ENCODE measurements around the gene USE1.

Gene USE1

GRCh38 chr19:17220207-17220758, 5.1 kb downstream of the USE1 start:
- Histone ChIP-seq H4K20me1 (ENCODE audit: insufficient read depth, low read length) (no peaks in the 10 kb centered on the region), H3K36me3 (replicated peaks; ENCODE audit: insufficient read depth, low read length) (no peaks in the 10 kb centered on the region), H3K27me3 (replicated peaks; ENCODE audit: insufficient read depth, low read length) (no peaks in the 10 kb centered on the region; the same call in 1 of the 2 replicates), H3K27ac (ENCODE audit: low read length) (no peak overlapping the region), H3K9me2 (replicated peaks; ENCODE audit: insufficient read depth, low read length) (no peaks in the 10 kb centered on the region), H3K79me2 (ENCODE audit: low read length) (0 out of 2 replicates have a peak, but pooled peaks cover 3% of the 10 kb centered on the region), H3F3A (ENCODE audit: insufficient read depth, low read length) (peaks cover 7% of the 10 kb centered on the region; the same call in 1 of the 2 replicates), H2AFZ (ENCODE audit: low read length) (no peak overlapping the region), H3K4me3 (ENCODE audit: low read length) (no peak overlapping the region), H3K4me1 (ENCODE audit: low read length) (peaks cover 4% of the 10 kb centered on the region; the same call in 1 of the 2 replicates), H3K4me2 (ENCODE audit: low read depth, low read length) (no peak overlapping the region), H3K9ac (ENCODE audit: low read length) (no peak overlapping the region), H3K9me3 (replicated peaks; ENCODE audit: insufficient read depth, low read length) (no peaks in the 10 kb centered on the region)
- TF ChIP-seq CTCF (IDR thresholded peaks at IDR 0.05; ENCODE audit: low read length) (no peak), EZH2phosphoT487 (IDR thresholded peaks at IDR 0.05; ENCODE audit: low read length) (no peak), EZH2 (optimal IDR thresholded peaks at IDR 0.05; ENCODE audit: low read depth, low read length) (no peak)
- DNase-seq = no peak

- H3K9ac ChIP-seq (ENCODE audit: low read length) = no peak overlapping the region
- no peaks in the 10 kb centered on the region; the same call in 1 of the 2 replicates for H3K27me3 ChIP-seq (replicated peaks; ENCODE audit: insufficient read depth, low read length)
- H3K79me2 ChIP-seq (ENCODE audit: low read length) = no peaks in the 10 kb centered on the region
- H3F3A ChIP-seq (ENCODE audit: insufficient read depth, low read length) = no peaks in the 10 kb centered on the region
- H3K4me1 ChIP-seq (ENCODE audit: low read length) = peaks cover 4% of the 10 kb centered on the region; the same call in 1 of the 2 replicates
- no peak overlapping the region for H2AFZ ChIP-seq (ENCODE audit: low read length)
- TF ChIP-seq EZH2phosphoT487 (IDR thresholded peaks at IDR 0.05; ENCODE audit: low read length) (no peak), CTCF (IDR thresholded peaks at IDR 0.05; ENCODE audit: low read length) (no peak), EZH2 (optimal IDR thresholded peaks at IDR 0.05; ENCODE audit: low read depth, low read length) (no peak)
- H3K4me3 ChIP-seq (ENCODE audit: low read length) = no peak overlapping the region
- H4K20me1 ChIP-seq (ENCODE audit: insufficient read depth, low read length) = no peaks in the 10 kb centered on the region
- H3K4me2 ChIP-seq (ENCODE audit: low read depth, low read length) = no peak overlapping the region
- H3K36me3 ChIP-seq (replicated peaks; ENCODE audit: insufficient read depth, low read length) = no peaks in the 10 kb centered on the region
- H3K27ac ChIP-seq (ENCODE audit: low read length) = no peak overlapping the region
- no peak for DNase-seq
- H3K9me3 ChIP-seq (replicated peaks; ENCODE audit: insufficient read depth, low read length) = no peaks in the 10 kb centered on the region
- H3K9me2 ChIP-seq (replicated peaks; ENCODE audit: insufficient read depth, low read length) = no peaks in the 10 kb centered on the region
Observed at GRCh38 chr19:17225053-17225452, 9.9 kb downstream of the USE1 start.

- Histone ChIP-seq H3K4me2 (ENCODE audit: low read depth, low read length) (peak within 1 kb of the TSS; percentile 86), H3K9me3 (replicated peaks; ENCODE audit: insufficient read depth, low read length) (no peaks in the 10 kb centered on the region), H3K9ac (ENCODE audit: low read length) (peak within 1 kb of the TSS; percentile 64; the same call in 1 of the 2 replicates), H3K27ac (ENCODE audit: low read length) (peak within 1 kb of the TSS; percentile 76; the same call in 1 of the 2 replicates), H3K4me1 (ENCODE audit: low read length) (peaks cover 4% of the 10 kb centered on the region; the same call in 1 of the 2 replicates), H3F3A (ENCODE audit: insufficient read depth, low read length) (no peaks in the 10 kb centered on the region), H3K9me2 (replicated peaks; ENCODE audit: insufficient read depth, low read length) (no peaks in the 10 kb centered on the region), H3K27me3 (replicated peaks; ENCODE audit: insufficient read depth, low read length) (no peaks in the 10 kb centered on the region; the same call in 1 of the 2 replicates), H3K4me3 (ENCODE audit: low read length) (peak within 1 kb of the TSS; percentile 73), H2AFZ (ENCODE audit: low read length) (peak within 1 kb of the TSS; percentile 87), H3K36me3 (replicated peaks; ENCODE audit: insufficient read depth, low read length) (no peaks in the 10 kb centered on the region), H4K20me1 (ENCODE audit: insufficient read depth, low read length) (no peaks in the 10 kb centered on the region), H3K79me2 (ENCODE audit: low read length) (no peaks in the 10 kb centered on the region)
- TF ChIP-seq EZH2 (optimal IDR thresholded peaks at IDR 0.05; ENCODE audit: low read depth, low read length) (no peak), CTCF (IDR thresholded peaks at IDR 0.05; ENCODE audit: low read length) (no peak), EZH2phosphoT487 (IDR thresholded peaks at IDR 0.05; ENCODE audit: low read length) (no peak)
- peak; percentile 98 for DNase-seq
Observed at GRCh38 chr19:17226002-17226933, 11.1 kb downstream of the USE1 start, which contains the start of gene OCEL1. OCEL1 (plus strand) TSS chr19:17226226; CDS start chr19:17226248, 22 bp downstream.

All from MM.1S (cell line).